ENCODE data around the gene PSMD11. TPM values are rescaled to one million over a fixed set of nuclear protein-coding genes. Genes with fewer than 3 reads are reported as not detected.

Gene PSMD11
- total RNA-seq, 1 experiment from 2014 or later = 212 TPM

DNA sequence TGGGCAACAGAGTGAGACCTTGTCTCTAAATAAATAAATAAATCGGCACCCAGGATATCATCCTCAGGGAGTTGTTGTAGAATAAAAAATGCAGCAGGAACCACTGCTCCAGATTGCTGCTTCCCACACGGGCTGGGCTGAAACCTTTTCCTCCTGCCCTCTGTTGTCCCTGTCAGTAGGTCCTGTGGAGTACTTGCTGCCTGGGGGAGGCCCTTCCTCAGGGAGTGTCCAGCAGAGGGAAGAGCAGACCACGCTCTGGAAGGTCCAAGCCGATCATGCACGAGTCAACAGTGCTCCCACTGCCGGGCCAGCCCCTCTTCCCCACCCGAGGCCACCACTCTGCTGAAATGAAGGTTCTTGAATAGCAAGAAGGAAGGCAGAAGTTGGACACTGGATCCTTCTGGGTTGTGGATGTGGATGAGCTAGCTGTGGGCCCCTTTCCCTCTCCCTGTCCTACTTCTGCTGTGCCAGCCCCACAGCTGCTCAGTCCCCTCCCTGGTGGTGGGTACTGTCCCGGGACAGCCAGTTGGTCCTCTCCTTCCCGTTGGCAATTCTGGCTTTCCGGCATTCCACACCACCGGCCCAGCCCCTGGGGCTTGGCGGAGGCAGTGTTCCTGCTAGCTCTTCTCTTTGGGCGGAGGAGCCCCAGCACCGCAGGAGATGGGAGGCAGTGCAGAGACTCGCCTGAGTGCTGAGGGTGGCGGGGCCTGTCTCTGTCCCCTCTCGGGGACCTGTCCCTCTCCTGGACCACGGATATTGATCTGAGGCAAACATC, 53.3 kb downstream of the PSMD11 start:
- no peak overlapping the region for H3K27ac ChIP-seq (ENCODE audit: low read length)
- CTCF ChIA-PET = no interaction called here
- BruUV-seq (replicated peaks) = no TSS peak

GRCh38 chr17:32498391-32498790, 54.1 kb downstream of the PSMD11 start:
- no peaks in the 10 kb centered on the region for H3K4me1 ChIP-seq (ENCODE audit: control insufficient read depth, insufficient read depth, low read length)
- DNase-seq (ENCODE audit: low read depth, low spot score) (no peak), ATAC-seq (no peak)
- TF ChIP-seq REST (IDR thresholded peaks at IDR 0.05; ENCODE audit: insufficient read depth in 1 of 2, low read depth in 2 of 2, low read length in 1 of 2) (no peak), CTCF (IDR thresholded peaks at IDR 0.05) (no peak), SIN3A (IDR thresholded peaks at IDR 0.05; ENCODE audit: borderline replicate concordance, insufficient read depth, low read depth, low read length) (no peak), POLR2AphosphoS5 (IDR thresholded peaks at IDR 0.05; ENCODE audit: low read depth, low read length) (no peak), TCF7L2 (IDR thresholded peaks at IDR 0.05; ENCODE audit: low read depth, low read length) (no peak)
- BruUV-seq (replicated peaks) = no TSS peak
- no peaks in the 10 kb centered on the region for H3K9me3 ChIP-seq (ENCODE audit: control insufficient read depth, insufficient read depth, low read depth, low read length)
- in situ Hi-C loops (cut with HindIII; ENCODE audit: low pct_unique_long_range_greater_than_20kb, low sequenced_read_pairs) (no loop called here), intact Hi-C loops (cut with micrococcal nuclease; ENCODE audit: unreplicated experiment) (loop anchor here (10.0 kb wide), 1 partner anchor 106 kb away; no protein-coding TSS in a partner anchor)
- CTCF ChIA-PET = no interaction called here
- POLR2A ChIA-PET = no interaction called here
- H3K4me3 ChIP-seq (ENCODE audit: low read depth in 2 of 2, low read length in 2 of 2) = no peak overlapping the region
- H3K27ac ChIP-seq (ENCODE audit: low read length) = no peak overlapping the region
- no peaks in the 10 kb centered on the region for H3K27me3 ChIP-seq (ENCODE audit: control insufficient read depth, insufficient read depth, low read length)
- H3K36me3 ChIP-seq (ENCODE audit: control insufficient read depth, insufficient read depth, low read length) = no peaks in the 10 kb centered on the region

More for the DNA sequence above, 53.3 kb downstream of the PSMD11 start:
- Histone ChIP-seq H3K9me3 (ENCODE audit: control insufficient read depth, insufficient read depth, low read depth, low read length) (no peaks in the 10 kb centered on the region), H3K36me3 (ENCODE audit: control insufficient read depth, insufficient read depth, low read length) (no peaks in the 10 kb centered on the region), H3K4me1 (ENCODE audit: control insufficient read depth, insufficient read depth, low read length) (no peaks in the 10 kb centered on the region), H3K27me3 (ENCODE audit: control insufficient read depth, insufficient read depth, low read length) (no peaks in the 10 kb centered on the region), H3K4me3 (ENCODE audit: low read depth in 2 of 2, low read length in 2 of 2) (no peak overlapping the region)
- in situ Hi-C loops (cut with HindIII; ENCODE audit: low pct_unique_long_range_greater_than_20kb, low sequenced_read_pairs) (no loop called here), intact Hi-C loops (cut with micrococcal nuclease; ENCODE audit: unreplicated experiment) (loop anchor here (10.0 kb wide), 1 partner anchor 107 kb away; no protein-coding TSS in a partner anchor)
- DNase-seq (ENCODE audit: low read depth, low spot score) = no peak
- POLR2A ChIA-PET = no interaction called here
- ATAC-seq = 0 out of 2 replicates have a peak, but pooled peaks have one; percentile 23
- no peak for TF ChIP-seq CTCF (IDR thresholded peaks at IDR 0.05)

Data from Panc1 (cell line).